ENCODE data around the gene RASD1.
A peak's percentile ranks its signal among the peaks of the same experiment; 100 is the strongest.

RASD1 gene

GRCh38 chr17:17502741-17503565, 6.8 kb upstream of the RASD1 start:
- no peak for DNase-seq
- TF ChIP-seq GATA1 (IDR thresholded peaks at IDR 0.05; ENCODE audit: low read depth, low read length) (no peak), POLR2A (IDR thresholded peaks at IDR 0.05; ENCODE audit: low read length) (no peak)

GRCh38 chr17:17500999-17501605, 4.9 kb upstream of the RASD1 start:
- DNase-seq, result peak; percentile 16 to 44
- TF ChIP-seq GATA1 (IDR thresholded peaks at IDR 0.05; ENCODE audit: low read depth, low read length) (no peak), POLR2A (IDR thresholded peaks at IDR 0.05; ENCODE audit: low read length) (no peak)

GRCh38 chr17:17499402-17500145, 3.4 kb upstream of the RASD1 start:
- TF ChIP-seq POLR2A (IDR thresholded peaks at IDR 0.05; ENCODE audit: low read length) (no peak), GATA1 (IDR thresholded peaks at IDR 0.05; ENCODE audit: low read depth, low read length) (no peak)
- no peak for DNase-seq

GRCh38 chr17:17498606-17499301, 2.6 kb upstream of the RASD1 start:
- no peak for DNase-seq
- TF ChIP-seq POLR2A (IDR thresholded peaks at IDR 0.05; ENCODE audit: low read length), result no peak
- no peak for TF ChIP-seq GATA1 (IDR thresholded peaks at IDR 0.05; ENCODE audit: low read depth, low read length)

GRCh38 chr17:17497845-17498520, 1.8 kb upstream of the RASD1 start:
- DNase-seq, result no peak
- TF ChIP-seq GATA1 (IDR thresholded peaks at IDR 0.05; ENCODE audit: low read depth, low read length) (no peak), POLR2A (IDR thresholded peaks at IDR 0.05; ENCODE audit: low read length) (no peak)

- TF ChIP-seq GATA1 (IDR thresholded peaks at IDR 0.05; ENCODE audit: low read depth, low read length), result no peak
- no peak for TF ChIP-seq POLR2A (IDR thresholded peaks at IDR 0.05; ENCODE audit: low read length)
- DNase-seq, result no peak
Observed at GRCh38 chr17:17497065-17497844, 1.1 kb upstream of the RASD1 start.

GRCh38 chr17:17495536-17496188, 533 bp downstream of the RASD1 start:
- TF ChIP-seq GATA1 (IDR thresholded peaks at IDR 0.05; ENCODE audit: low read depth, low read length) (no peak), POLR2A (IDR thresholded peaks at IDR 0.05; ENCODE audit: low read length) (no peak)
- peak; percentile 73 to 79 for DNase-seq

- TF ChIP-seq GATA1 (IDR thresholded peaks at IDR 0.05; ENCODE audit: low read depth, low read length) (no peak), POLR2A (IDR thresholded peaks at IDR 0.05; ENCODE audit: low read length) (no peak)
- DNase-seq, result peak; percentile 68 to 74
Observed at GRCh38 chr17:17494870-17495535, 1.2 kb downstream of the RASD1 start.

- peak; percentile 45 to 56 for DNase-seq
- TF ChIP-seq GATA1 (IDR thresholded peaks at IDR 0.05; ENCODE audit: low read depth, low read length), result no peak
- TF ChIP-seq POLR2A (IDR thresholded peaks at IDR 0.05; ENCODE audit: low read length), result no peak
Observed at GRCh38 chr17:17494499-17494869, 1.7 kb downstream of the RASD1 start.

GRCh38 chr17:17493986-17494466, 2.2 kb downstream of the RASD1 start:
- TF ChIP-seq POLR2A (IDR thresholded peaks at IDR 0.05; ENCODE audit: low read length), result no peak
- no peak for TF ChIP-seq GATA1 (IDR thresholded peaks at IDR 0.05; ENCODE audit: low read depth, low read length)
- no peak for DNase-seq

- DNase-seq, result peak; percentile 30 to 31
- TF ChIP-seq POLR2A (IDR thresholded peaks at IDR 0.05; ENCODE audit: low read length), result no peak
- TF ChIP-seq GATA1 (IDR thresholded peaks at IDR 0.05; ENCODE audit: low read depth, low read length), result no peak
Observed at GRCh38 chr17:17493249-17493985, 2.8 kb downstream of the RASD1 start.

Data from erythroblast (primary cell).